OCI-LY3 (cell line): Measurements from ENCODE around the gene CASZ1.

Experiments used
- H2AFZ ChIP-seq: fragments of 200-600, 300-600 bp; shearing (Covaris generic); 2 replicates; pipeline ENCODE4 v1.6.0; 2014; ENCODE audit warnings: antibody characterized with exemption, low read depth, low read length
- H3K27ac ChIP-seq: fragments of 200-600, 300-600 bp; sonication (generic); 2 replicates; pipeline ENCODE4 v1.5.1; 2014; ENCODE audit warnings: mild to moderate bottlenecking, low read length, moderate library complexity, mixed read lengths
- H3K27me3 ChIP-seq: fragments of 200-600, 300-600 bp; sonication (generic); 2 replicates; pipeline ENCODE4 v1.6.1; 2014; ENCODE audit warnings: low read depth, low read length, mixed read lengths
- H3K36me3 ChIP-seq: fragments of 200-600, 300-600 bp; sonication (generic); replicated peaks from 2 replicates; pipeline ENCODE3; 2014; ENCODE audit warnings: low read depth, low read length, mixed read lengths
- H3K4me1 ChIP-seq: fragments of 300-600, 200-600 bp; sonication (generic); 2 replicates; pipeline ENCODE4 v1.6.1; 2014; ENCODE audit warnings: low read length, mixed read lengths
- H3K4me2 ChIP-seq: fragments of 200-600, 300-600 bp; sonication (generic); 2 replicates; pipeline ENCODE4 v1.6.1; 2014; ENCODE audit warnings: low read length, mixed read lengths
- H3K4me3 ChIP-seq: fragments of 300-600, 200-600 bp; sonication (generic); 2 replicates; pipeline ENCODE4 v1.5.1; 2014; ENCODE audit warnings: antibody characterized with exemption, mild to moderate bottlenecking, low read length, moderate library complexity
- H3K79me2 ChIP-seq: fragments of 300-600, 200-600 bp; shearing (Covaris generic); 2 replicates; pipeline ENCODE4 v1.6.1; 2014; ENCODE audit warnings: mild to moderate bottlenecking, low read length, mixed read lengths
- H3K9ac ChIP-seq: fragments of 300-600, 200-600 bp; shearing (Covaris generic); 2 replicates; pipeline ENCODE4 v1.6.0; 2014; ENCODE audit warnings: mild to moderate bottlenecking, low read length, moderate library complexity
- H3K9me3 ChIP-seq: fragments of 200-600, 300-600 bp; shearing (Covaris generic); 2 replicates; pipeline ENCODE4 v1.6.1; 2014; ENCODE audit warnings: low read length, mixed read lengths; ENCODE audit not compliant: insufficient read depth
- H4K20me1 ChIP-seq: fragments of 200-600, 300-600 bp; sonication (generic); 2 replicates; pipeline ENCODE4 v1.6.1; 2016; ENCODE audit warnings: low read length, mixed read lengths; ENCODE audit not compliant: insufficient read depth
- CTCF ChIP-seq: fragments of 200-600, 300-600 bp; sonication (generic); IDR thresholded peaks from 2 replicates; pipeline ENCODE4 v1.5.1; 2014; ENCODE audit warnings: antibody characterized with exemption, low read length, low read depth
- EZH2phosphoT487 ChIP-seq: fragments of 200-600 bp; shearing (Covaris generic); IDR thresholded peaks from 2 replicates; pipeline ENCODE4 v1.6.1; 2018; ENCODE audit warnings: antibody characterized with exemption, mixed run types, low read depth

CASZ1 gene

GRCh38 chr1:10789803-10790702, 6.4 kb downstream of the CASZ1 start:
- TF ChIP-seq CTCF, result no peak
- Histone ChIP-seq H3K4me2 (no peak overlapping the region), H3K27me3 (peaks cover 10% of the 10 kb centered on the region; the same call in 1 of the 2 replicates), H3K4me1 (no peaks in the 10 kb centered on the region), H3K9me3 (no peaks in the 10 kb centered on the region), H3K27ac (no peak overlapping the region), H2AFZ (no peak overlapping the region), H4K20me1 (no peaks in the 10 kb centered on the region), H3K36me3 (no peaks in the 10 kb centered on the region), H3K79me2 (no peaks in the 10 kb centered on the region), H3K4me3 (no peak overlapping the region), H3K9ac (no peak overlapping the region)

- Histone ChIP-seq H3K4me3 (no peak overlapping the region), H3K27ac (no peak overlapping the region), H3K4me2 (no peak overlapping the region), H3K9ac (no peak overlapping the region), H3K9me3 (no peaks in the 10 kb centered on the region), H3K79me2 (no peaks in the 10 kb centered on the region), H3K36me3 (no peaks in the 10 kb centered on the region), H2AFZ (no peak overlapping the region), H3K4me1 (no peaks in the 10 kb centered on the region), H4K20me1 (no peaks in the 10 kb centered on the region), H3K27me3 (peaks cover 10% of the 10 kb centered on the region; the same call in 1 of the 2 replicates)
- no peak for TF ChIP-seq EZH2phosphoT487
- TF ChIP-seq CTCF, result no peak
Observed at GRCh38 chr1:10789047-10789791, 7.2 kb downstream of the CASZ1 start.

- H3K4me3 ChIP-seq, result no peak overlapping the region
- no peak overlapping the region for H3K27ac ChIP-seq
- no peak overlapping the region for H3K4me2 ChIP-seq
- H3K27me3 ChIP-seq, result peaks cover 10% of the 10 kb centered on the region; the same call in 1 of the 2 replicates
- no peaks in the 10 kb centered on the region for H3K4me1 ChIP-seq
- no peak for TF ChIP-seq CTCF
- no peak for TF ChIP-seq EZH2phosphoT487
- H3K79me2 ChIP-seq, result no peaks in the 10 kb centered on the region
- H3K9me3 ChIP-seq, result no peaks in the 10 kb centered on the region
- no peak overlapping the region for H2AFZ ChIP-seq
- no peaks in the 10 kb centered on the region for H4K20me1 ChIP-seq
- no peak overlapping the region for H3K9ac ChIP-seq
- no peaks in the 10 kb centered on the region for H3K36me3 ChIP-seq
Observed at GRCh38 chr1:10788592-10789006, 7.8 kb downstream of the CASZ1 start.

- Histone ChIP-seq H2AFZ (no peak overlapping the region), H4K20me1 (no peaks in the 10 kb centered on the region), H3K9me3 (no peaks in the 10 kb centered on the region), H3K36me3 (no peaks in the 10 kb centered on the region), H3K27me3 (peaks cover 10% of the 10 kb centered on the region; the same call in 1 of the 2 replicates), H3K79me2 (no peaks in the 10 kb centered on the region), H3K4me3 (no peak overlapping the region), H3K9ac (no peak overlapping the region), H3K27ac (no peak overlapping the region), H3K4me2 (no peak overlapping the region), H3K4me1 (no peaks in the 10 kb centered on the region)
- no peak for TF ChIP-seq EZH2phosphoT487
- no peak for TF ChIP-seq CTCF
Observed at GRCh38 chr1:10787286-10787685, 9.2 kb downstream of the CASZ1 start.
